IMR-90 (cell line): ENCODE data around the gene LDB2. TPM values are rescaled to one million over a fixed set of nuclear protein-coding genes. Genes with fewer than 3 reads are reported as not detected.

Source experiments
- ATAC-seq: fragments of 200-7000 bp; cut with Tn5 transposase; 2 replicates; pipeline ENCODE4 v1.9.1; 2020; ENCODE audit warnings: low read depth, mild to moderate bottlenecking, moderate library complexity
- BruUV-seq: library from RNA; stranded (reverse); fragments of 400-500 nt; replicated peaks from 2 replicates; lab custom pipeline; 2021; lab: Mats Ljungman, UMichigan
- CTCF ChIA-PET: fragments of 300-600 bp; formaldehyde crosslinking; extraction: SDS; loops from one replicate; lab custom pipeline; 2021; ENCODE audit warnings: antibody characterized with exemption; lab: Yijun Ruan, JAX
- POLR2A ChIA-PET: fragments of 300-600 bp; sonication (Branson Sonifier 250); formaldehyde crosslinking; loops from one replicate; lab custom pipeline; 2022; ENCODE audit warnings: antibody characterized with exemption; ENCODE audit not compliant: unreplicated experiment; lab: Charles Lee
- DNase-seq: peaks from one replicate; pipeline ENCODE4 v3.0.0; 2013
- H2AFZ ChIP-seq: replicated peaks from 2 replicates; pipeline ENCODE3; 2013; ENCODE audit warnings: low read length, mild to moderate bottlenecking; ENCODE audit not compliant: poor library complexity
- H2AK5ac ChIP-seq: 2 replicates; pipeline ENCODE4 v1.6.1; 2013; ENCODE audit warnings: low read depth, low read length, inconsistent platforms
- H2AK9ac ChIP-seq: replicated peaks from 2 replicates; pipeline ENCODE3; 2013; ENCODE audit warnings: mild to moderate bottlenecking, low read depth, low read length, moderate library complexity; ENCODE audit not compliant: poor library complexity
- H2BK120ac ChIP-seq: 2 replicates; pipeline ENCODE4 v1.6.1; 2013; ENCODE audit warnings: low read depth, low read length, inconsistent platforms
- H2BK15ac ChIP-seq: 3 replicates; pipeline ENCODE4 v1.6.1; 2013; ENCODE audit warnings: low read depth, low read length, inconsistent platforms
- H2BK20ac ChIP-seq: 2 replicates; pipeline ENCODE4 v1.6.1; 2013; ENCODE audit warnings: low read depth, mild to moderate bottlenecking, inconsistent platforms, low read length, moderate library complexity
- H2BK5ac ChIP-seq: 2 replicates; pipeline ENCODE4 v1.6.1; 2013; ENCODE audit warnings: mild to moderate bottlenecking, low read depth, low read length, inconsistent platforms; ENCODE audit not compliant: poor library complexity, severe bottlenecking
- H3K14ac ChIP-seq: replicated peaks from 2 replicates; pipeline ENCODE4 v1.6.1; 2013; ENCODE audit warnings: low read depth, low read length, inconsistent platforms
- H3K18ac ChIP-seq: 2 replicates; pipeline ENCODE4 v1.6.1; 2013; ENCODE audit warnings: low read depth, low read length, control low read depth
- H3K23ac ChIP-seq: 2 replicates; pipeline ENCODE4 v1.6.1; 2013; ENCODE audit warnings: low read depth, low read length, inconsistent platforms
- H3K27ac ChIP-seq: 2 replicates; pipeline ENCODE4 v1.5.1; 2013; ENCODE audit warnings: mild to moderate bottlenecking, control low read depth, low read length; ENCODE audit not compliant: insufficient read depth
- H3K27me3 ChIP-seq: 2 replicates; pipeline ENCODE4 v1.6.1; 2013; ENCODE audit warnings: low read length; ENCODE audit not compliant: control insufficient read depth, insufficient read depth
- H3K36me3 ChIP-seq: 2 replicates; pipeline ENCODE4 v1.6.1; 2013; ENCODE audit warnings: low read length, mixed read lengths; ENCODE audit not compliant: control insufficient read depth, insufficient read depth
- H3K4ac ChIP-seq: 2 replicates; pipeline ENCODE4 v1.6.1; 2013; ENCODE audit warnings: low read depth, low read length, inconsistent platforms
- H3K4me1 ChIP-seq: 2 replicates; pipeline ENCODE4 v1.6.1; 2013; ENCODE audit warnings: low read length, mixed read lengths; ENCODE audit not compliant: control insufficient read depth, insufficient read depth
- H3K4me2 ChIP-seq: 2 replicates; pipeline ENCODE4 v1.6.1; 2013; ENCODE audit warnings: low read depth, mild to moderate bottlenecking, control low read depth, low read length, moderate library complexity
- H3K4me3 ChIP-seq: 2 replicates; pipeline ENCODE4 v1.5.1; 2013; ENCODE audit warnings: low read depth, mild to moderate bottlenecking, control low read depth, low read length, moderate library complexity; ENCODE audit not compliant: insufficient read depth
- H3K56ac ChIP-seq: 2 replicates; pipeline ENCODE4 v1.6.1; 2013; ENCODE audit warnings: low read length, inconsistent platforms; ENCODE audit not compliant: insufficient read depth; ENCODE audit errors: extremely low read depth
- H3K79me1 ChIP-seq, 2 experiments: 2 replicates each; pipeline ENCODE4 v1.6.1; 2013; ENCODE audit warnings: low read length in 2 of 2, inconsistent platforms in 1 of 2, low read depth in 1 of 2
- H3K9ac ChIP-seq: 2 replicates; pipeline ENCODE4 v1.6.1; 2013; ENCODE audit warnings: low read depth, low read length, control low read depth
- H3K9me1 ChIP-seq: 2 replicates; pipeline ENCODE4 v1.6.1; 2013; ENCODE audit warnings: low read length, inconsistent platforms; ENCODE audit not compliant: insufficient read depth
- H3K9me3 ChIP-seq: 2 replicates; pipeline ENCODE4 v1.6.1; 2013; ENCODE audit warnings: low read length; ENCODE audit not compliant: control insufficient read depth, insufficient read depth
- H4K20me1 ChIP-seq: 2 replicates; pipeline ENCODE4 v1.6.1; 2013; ENCODE audit warnings: low read length, inconsistent platforms; ENCODE audit not compliant: insufficient read depth
- H4K5ac ChIP-seq: 2 replicates; pipeline ENCODE4 v1.6.1; 2013; ENCODE audit warnings: mild to moderate bottlenecking, low read depth, low read length, control low read depth
- H4K8ac ChIP-seq, 2 experiments: 2 replicates each; pipeline ENCODE4 v1.6.1; 2013; ENCODE audit warnings: low read depth in 2 of 2, low read length in 2 of 2, control low read depth in 1 of 2, inconsistent platforms in 1 of 2
- H4K91ac ChIP-seq: 2 replicates; pipeline ENCODE4 v1.6.1; 2013; ENCODE audit warnings: low read depth, low read length, inconsistent platforms; ENCODE audit not compliant: insufficient read depth
- CTCF ChIP-seq: conservative IDR thresholded peaks from 2 replicates; pipeline ENCODE4 v1.5.1; 2012; ENCODE audit warnings: mild to moderate bottlenecking, low read depth, low read length, improper control_type of control experiment
- FOS ChIP-seq: fragments of 150-350 bp; IDR thresholded peaks from 2 replicates; pipeline ENCODE4 v1.6.1; 2016; ENCODE audit warnings: low read depth, low read length
- POLR2A ChIP-seq: IDR thresholded peaks from 2 replicates; pipeline ENCODE4 v1.6.1; 2012; ENCODE audit warnings: mild to moderate bottlenecking, low read depth, low read length
- WGBS, 2 experiments: methylation state at CpG; one replicate each; pipeline versions ENCODE4 v1.1.5 to v1.1.7; 2013; ENCODE audit warnings: missing lambda C conversion rate in 2 of 2; ENCODE audit not compliant: insufficient read length in 1 of 2; ENCODE audit errors: extremely low coverage in 2 of 2; 5-methylcytosine and 5-hydroxymethylcytosine counted together
- dilution Hi-C: fragments of 300-500 bp; cut with HindIII; formaldehyde crosslinking; loops from one replicate; pipeline ENCODE4 v1.14.3; 2018; ENCODE audit warnings: low sequenced_read_pairs; ENCODE audit not compliant: unreplicated experiment
- in situ Hi-C: fragments of 300-500 bp; cut with MboI; formaldehyde crosslinking; loops from 3 replicates; pipeline ENCODE4 v1.14.3; 2019; ENCODE audit warnings: low sequenced_read_pairs, inconsistent platforms, mixed read lengths
- intact Hi-C: fragments of 100-400 bp; cut with micrococcal nuclease; formaldehyde crosslinking; loops from 2 replicates; pipeline ENCODE4 v1.10.0; 2022
- polyA plus RNA-seq, 3 experiments: library from polyadenylated mRNA; depleted of rRNA; stranded (reverse); fragments of >200 nt; gene quantifications; 2 replicates each; pipeline ENCODE4 v1.2.3, GENCODE V29; 2012; ENCODE audit warnings: low replicate concordance in 1 of 3
- total RNA-seq: library from RNA; depleted of rRNA; stranded (reverse); fragments of >200 nt; gene quantifications from 2 replicates; pipeline ENCODE4 v1.2.3, GENCODE V29; 2012

LDB2 gene
- total and polyA plus RNA-seq, 2 of the 4 experiments (the other 2 are of a cell fraction) = 67.9 to 116 TPM

GRCh38 chr4:16788868-16789267 lies 109.6 kb downstream of the LDB2 start:
- ChIA-PET CTCF (interaction anchor here (0.9 kb wide), 1 partner anchor 108 kb away, joined by 3 read pairs; no protein-coding TSS in a partner anchor), POLR2A (no interaction called here)
- WGBS, 2 experiments = no CpG with 5 or more reads among the region's 3 CpGs
- in situ Hi-C loops = loop anchor here (25.0 kb wide), 2 partner anchors 502 to 673 kb away; no protein-coding TSS in a partner anchor
- H4K20me1 ChIP-seq = no peaks in the 10 kb centered on the region
- 0 out of 2 replicates have a peak overlapping the region, but pooled peaks have one; percentile 1 for H3K14ac ChIP-seq
- H2BK15ac ChIP-seq = peak overlapping the region; percentile 3; the same call in 1 of the 3 replicates
- H2BK120ac ChIP-seq = 0 out of 2 replicates have a peak overlapping the region, but pooled peaks have one; percentile 32
- no peaks in the 10 kb centered on the region for H3K36me3 ChIP-seq
- DNase-seq = no peak
- H3K9me3 ChIP-seq = no peaks in the 10 kb centered on the region
- H3K4me2 ChIP-seq = no peak overlapping the region
- H3K4me1 ChIP-seq = peaks cover 5% of the 10 kb centered on the region
- H3K27me3 ChIP-seq = no peaks in the 10 kb centered on the region
- no peak overlapping the region for H3K27ac ChIP-seq
- no peak overlapping the region for H3K9ac ChIP-seq
- ATAC-seq = no peak; the same call in none of the 2 replicates
- H3K4me3 ChIP-seq = no peak overlapping the region
- peaks cover 0 to 23% of the 10 kb centered on the region in 2 experiments; a peak in 2 of 4 replicates for H3K79me1 ChIP-seq
- TF ChIP-seq FOS = no peak
- no peak for TF ChIP-seq CTCF
- TF ChIP-seq POLR2A = no peak
- peak overlapping the region; percentile 13; the same call in 1 of the 2 replicates for H2BK20ac ChIP-seq
- intact Hi-C loops = no loop called here
- peaks cover 5% of the 10 kb centered on the region for H3K9me1 ChIP-seq
- H4K5ac ChIP-seq = no peak overlapping the region
- H4K91ac ChIP-seq = no peak overlapping the region
- no peak overlapping the region for H3K56ac ChIP-seq
- no peak overlapping the region for H2AFZ ChIP-seq
- dilution Hi-C loops = no loop called here
- no peak overlapping the region for H2AK5ac ChIP-seq
- no peak overlapping the region for H4K8ac ChIP-seq
- no peak overlapping the region for H3K23ac ChIP-seq
- H3K18ac ChIP-seq = no peak overlapping the region
- no peak overlapping the region for H2AK9ac ChIP-seq
- H2BK5ac ChIP-seq = no peak overlapping the region
- H3K4ac ChIP-seq = peak overlapping the region; percentile 17
- no TSS peak for BruUV-seq
